HEK293T (cell line): Measurements from ENCODE around the gene VWA1.

Experiments
- BHLHE40 ChIP-seq: fragments of 450-650 bp; IDR thresholded peaks from 2 replicates; pipeline ENCODE4 v1.6.1; 2016; ENCODE audit warnings: mild to moderate bottlenecking, moderate library complexity, borderline replicate concordance
- CTBP1 ChIP-seq: fragments of 450-650 bp; IDR thresholded peaks from 2 replicates; pipeline ENCODE4 v1.6.1; 2016; ENCODE audit warnings: borderline replicate concordance
- FOXA1 ChIP-seq: fragments of 450-650 bp; IDR thresholded peaks from 2 replicates; pipeline ENCODE4 v1.6.1; 2016; ENCODE audit warnings: mild to moderate bottlenecking
- FOXM1 ChIP-seq: fragments of 450-650 bp; IDR thresholded peaks from 2 replicates; pipeline ENCODE4 v1.6.1; 2017; ENCODE audit warnings: mild to moderate bottlenecking, borderline replicate concordance
- HDGF ChIP-seq: fragments of 450-650 bp; IDR thresholded peaks from 2 replicates; pipeline ENCODE4 v1.6.1; 2017; ENCODE audit warnings: antibody characterized with exemption, borderline replicate concordance
- NFRKB ChIP-seq: fragments of 450-650 bp; IDR thresholded peaks from 2 replicates; pipeline ENCODE4 v1.6.1; 2016; ENCODE audit warnings: mild to moderate bottlenecking, moderate library complexity
- SP1 ChIP-seq: fragments of 450-650 bp; IDR thresholded peaks from 2 replicates; pipeline ENCODE4 v1.6.1; 2017
- SUZ12 ChIP-seq: fragments of 450-650 bp; IDR thresholded peaks from 2 replicates; pipeline ENCODE4 v1.6.1; 2016; ENCODE audit warnings: mild to moderate bottlenecking
- ZNF384 ChIP-seq: fragments of 450-650 bp; IDR thresholded peaks from 2 replicates; pipeline ENCODE4 v1.6.1; 2016
- TF ChIP-seq, protein P1 (sequence below): fragments of 450-650 bp; IDR thresholded peaks from 2 replicates; pipeline ENCODE4 v1.6.1; 2016

DNA sequence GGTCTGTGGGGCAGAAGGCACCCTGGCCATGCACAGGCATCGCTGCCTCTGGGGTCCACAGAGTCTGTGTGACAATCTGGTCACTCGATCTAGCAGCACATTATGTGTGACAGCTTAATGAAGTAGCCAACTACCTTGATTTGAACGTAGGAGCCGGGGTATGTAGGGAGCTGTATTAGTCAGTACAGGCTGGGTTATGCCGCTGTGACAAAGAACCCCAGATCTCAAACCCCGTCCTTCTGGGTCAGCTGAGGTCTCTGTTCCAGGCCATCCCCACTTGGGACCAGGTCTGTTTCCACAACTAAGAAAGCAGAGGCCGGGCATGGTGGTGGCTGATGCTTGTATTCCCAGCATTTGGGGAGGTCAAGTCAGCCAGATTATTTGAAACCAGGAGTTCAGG is 27.8 kb downstream of the VWA1 start:
- TF ChIP-seq FOXA1 (no peak), NFRKB (no peak), BHLHE40 (no peak), FOXM1 (no peak), ZNF384 (no peak), HDGF (no peak), SP1 (no peak), CTBP1 (no peak), SUZ12 (no peak)
- TF ChIP-seq, protein P1, sequence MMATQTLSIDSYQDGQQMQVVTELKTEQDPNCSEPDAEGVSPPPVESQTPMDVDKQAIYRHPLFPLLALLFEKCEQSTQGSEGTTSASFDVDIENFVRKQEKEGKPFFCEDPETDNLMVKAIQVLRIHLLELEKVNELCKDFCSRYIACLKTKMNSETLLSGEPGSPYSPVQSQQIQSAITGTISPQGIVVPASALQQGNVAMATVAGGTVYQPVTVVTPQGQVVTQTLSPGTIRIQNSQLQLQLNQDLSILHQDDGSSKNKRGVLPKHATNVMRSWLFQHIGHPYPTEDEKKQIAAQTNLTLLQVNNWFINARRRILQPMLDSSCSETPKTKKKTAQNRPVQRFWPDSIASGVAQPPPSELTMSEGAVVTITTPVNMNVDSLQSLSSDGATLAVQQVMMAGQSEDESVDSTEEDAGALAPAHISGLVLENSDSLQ = no peak
